Gastroesophageal sphincter (tissue), 4 donors: ENCODE results near the gene EMB. TPM values are rescaled to one million over a fixed set of nuclear protein-coding genes. Genes with fewer than 3 reads are reported as not detected.
"Not testable (repeated sequence)": the region's sequence is repeated elsewhere in the genome, so short reads cannot be mapped to it uniquely, and the experiment has no call there.

Experiments
- ATAC-seq: fragments of 150-250 bp; one replicate; pipeline ENCODE4 v1.9.1; 2016; ENCODE audit warnings: mild to moderate bottlenecking, moderate library complexity
- H3K27ac ChIP-seq, 4 donors: fragments of 200-600 bp; sonication (generic) in 3 of 4; 1 replicate in 3 of 4; 2 replicates in 1 of 4; pipeline ENCODE4 v1.5.1; 2016 to 2019
- H3K27me3 ChIP-seq: fragments of 200-600 bp; sonication (generic); one replicate; pipeline ENCODE4 v1.5.1; 2019
- H3K36me3 ChIP-seq, 2 donors: fragments of 200-600 bp; sonication (generic); one replicate each; pipeline ENCODE4 v1.5.1; 2019; ENCODE audit warnings: control low read depth in 1 of 2
- H3K4me1 ChIP-seq, 3 donors: fragments of 200-600 bp; sonication (generic); 1 replicate in 2 of 3; 2 replicates in 1 of 3; pipeline ENCODE4 v1.5.1; 2016 to 2019; ENCODE audit warnings: control low read depth in 2 of 3
- H3K4me3 ChIP-seq, 2 donors: fragments of 200-600 bp; sonication (generic); one replicate each; pipeline ENCODE4 v1.5.1; 2019; ENCODE audit warnings: mild to moderate bottlenecking in 1 of 2, moderate library complexity in 1 of 2
- H3K9me3 ChIP-seq, 3 donors: fragments of 200-600 bp; sonication (generic); one replicate each; pipeline ENCODE4 v1.5.1; 2017 to 2019; ENCODE audit warnings: control low read depth in 2 of 3
- EP300 ChIP-seq: sonication (generic); formaldehyde crosslinking; IDR thresholded peaks from one replicate; pipeline ENCODE4 v1.6.1; 2017; ENCODE audit warnings: antibody characterized with exemption, mild to moderate bottlenecking
- POLR2A ChIP-seq, 2 donors: fragments of 450-650 bp; IDR thresholded peaks; one replicate each; pipeline ENCODE4 v1.6.1; 2017; ENCODE audit warnings: antibody characterized with exemption in 2 of 2, mild to moderate bottlenecking in 2 of 2, moderate library complexity in 1 of 2
- POLR2AphosphoS5 ChIP-seq: sonication (generic); formaldehyde crosslinking; IDR thresholded peaks from one replicate; pipeline ENCODE4 v1.6.1; 2017; ENCODE audit warnings: antibody characterized with exemption
- WGBS, 2 donors: methylation state at CpG; one replicate each; pipeline ENCODE4 v1.1.5; 2018; ENCODE audit warnings: low coverage in 1 of 2; 5-methylcytosine and 5-hydroxymethylcytosine counted together
- total RNA-seq, 4 donors: library from RNA; depleted of rRNA; stranded (reverse); fragments of >200 nt; gene quantifications; one replicate each; pipeline ENCODE4 v1.1.0, GENCODE V29; 2016
- TF ChIP-seq, protein P1 (sequence below), 4 experiments: fragments of 200-600 bp in 2 of 4; fragments of 450-650 bp in 2 of 4; sonication (generic) in 1 of 4; IDR thresholded peaks; one replicate each; pipeline ENCODE4 v1.5.1; 2017 to 2019; ENCODE audit warnings: antibody characterized with exemption in 4 of 4, mild to moderate bottlenecking in 2 of 4, moderate library complexity in 2 of 4

EMB gene
- total RNA-seq, 4 donors from 2014 or later, result 5.2 to 31.2 (median 15.3) TPM

DNA sequence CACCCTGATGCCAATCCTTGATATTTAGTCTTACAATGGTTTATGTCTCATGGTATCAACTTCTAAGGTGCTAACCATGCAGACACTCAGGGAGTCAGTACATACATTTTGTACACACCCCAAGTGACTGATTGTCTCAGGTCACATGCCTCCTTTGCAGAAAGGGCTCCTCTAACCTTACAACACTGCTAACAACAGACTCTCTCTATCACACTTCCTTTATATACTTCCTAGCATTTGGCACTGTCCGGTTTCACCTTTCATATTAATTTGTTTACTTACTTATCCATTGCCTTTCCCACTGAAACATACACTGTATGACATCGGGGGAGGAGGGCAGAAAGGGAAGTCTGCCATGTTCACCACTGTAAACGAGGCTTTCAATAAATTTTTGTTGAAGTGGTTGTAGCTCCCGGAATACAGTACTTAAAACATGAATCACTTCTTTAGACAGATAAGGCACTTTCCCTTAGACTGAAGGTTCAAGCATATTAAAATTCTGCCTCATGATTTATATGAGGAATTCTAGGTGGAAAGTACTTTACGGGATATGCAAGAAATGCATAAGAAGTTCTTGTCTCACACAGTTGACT lies 20.6 kb downstream of the EMB start:
- H3K27me3 ChIP-seq, result no peaks in the 10 kb centered on the region
- no peak overlapping the region for H3K4me3 ChIP-seq
- TF ChIP-seq EP300, result no peak
- no peak for TF ChIP-seq POLR2A (IDR thresholded peaks at IDR 0.05)
- TF ChIP-seq, protein P1, sequence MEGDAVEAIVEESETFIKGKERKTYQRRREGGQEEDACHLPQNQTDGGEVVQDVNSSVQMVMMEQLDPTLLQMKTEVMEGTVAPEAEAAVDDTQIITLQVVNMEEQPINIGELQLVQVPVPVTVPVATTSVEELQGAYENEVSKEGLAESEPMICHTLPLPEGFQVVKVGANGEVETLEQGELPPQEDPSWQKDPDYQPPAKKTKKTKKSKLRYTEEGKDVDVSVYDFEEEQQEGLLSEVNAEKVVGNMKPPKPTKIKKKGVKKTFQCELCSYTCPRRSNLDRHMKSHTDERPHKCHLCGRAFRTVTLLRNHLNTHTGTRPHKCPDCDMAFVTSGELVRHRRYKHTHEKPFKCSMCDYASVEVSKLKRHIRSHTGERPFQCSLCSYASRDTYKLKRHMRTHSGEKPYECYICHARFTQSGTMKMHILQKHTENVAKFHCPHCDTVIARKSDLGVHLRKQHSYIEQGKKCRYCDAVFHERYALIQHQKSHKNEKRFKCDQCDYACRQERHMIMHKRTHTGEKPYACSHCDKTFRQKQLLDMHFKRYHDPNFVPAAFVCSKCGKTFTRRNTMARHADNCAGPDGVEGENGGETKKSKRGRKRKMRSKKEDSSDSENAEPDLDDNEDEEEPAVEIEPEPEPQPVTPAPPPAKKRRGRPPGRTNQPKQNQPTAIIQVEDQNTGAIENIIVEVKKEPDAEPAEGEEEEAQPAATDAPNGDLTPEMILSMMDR (IDR thresholded peaks at IDR 0.05), result no peak
- no peak for TF ChIP-seq POLR2AphosphoS5
- no peaks in the 10 kb centered on the region for H3K4me1 ChIP-seq
- no peaks in the 10 kb centered on the region for H3K36me3 ChIP-seq
- WGBS, 2 donors, result 68 to 93% methylated on average over 3 to 5 of the region's 5 CpGs
- no peaks in the 10 kb centered on the region for H3K9me3 ChIP-seq
- H3K27ac ChIP-seq, result no peak overlapping the region
- no peak for ATAC-seq

- not testable (repeated sequence) for H3K4me3 ChIP-seq, H3K27me3 ChIP-seq, H3K9me3 ChIP-seq, H3K4me1 ChIP-seq, ATAC-seq, H3K36me3 ChIP-seq, H3K27ac ChIP-seq
- WGBS, 2 donors, result 73 to 93% methylated on average over 4 to 5 of the region's 6 CpGs
These were observed 21.4 kb downstream of the EMB start for GRCh38 chr5:50419656-50420055.

DNA sequence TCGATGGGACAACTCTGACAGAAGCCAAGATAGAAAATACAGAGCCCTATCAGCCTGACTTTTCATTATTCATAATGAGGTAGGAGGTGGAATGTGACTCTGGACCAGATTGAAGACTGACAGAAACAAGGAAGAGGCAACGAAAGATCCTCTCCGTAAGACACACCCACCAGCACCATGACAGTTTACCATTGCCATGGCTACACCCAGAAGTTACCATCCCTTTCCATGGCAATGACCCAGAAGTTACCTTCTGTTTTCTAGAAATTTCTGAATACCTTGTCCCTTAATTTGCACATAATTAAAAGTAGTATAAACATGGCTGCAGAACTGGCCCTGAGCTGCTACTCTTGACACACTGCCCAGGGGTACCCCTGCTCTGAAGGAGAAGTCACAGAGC lies 24.5 kb downstream of the EMB start:
- not testable (repeated sequence) for H3K9me3 ChIP-seq, H3K36me3 ChIP-seq, H3K4me3 ChIP-seq, H3K4me1 ChIP-seq, H3K27me3 ChIP-seq, H3K27ac ChIP-seq, ATAC-seq
- 88 to 100% methylated on average over 1 to 3 of the region's 3 CpGs for WGBS, 2 donors

DNA sequence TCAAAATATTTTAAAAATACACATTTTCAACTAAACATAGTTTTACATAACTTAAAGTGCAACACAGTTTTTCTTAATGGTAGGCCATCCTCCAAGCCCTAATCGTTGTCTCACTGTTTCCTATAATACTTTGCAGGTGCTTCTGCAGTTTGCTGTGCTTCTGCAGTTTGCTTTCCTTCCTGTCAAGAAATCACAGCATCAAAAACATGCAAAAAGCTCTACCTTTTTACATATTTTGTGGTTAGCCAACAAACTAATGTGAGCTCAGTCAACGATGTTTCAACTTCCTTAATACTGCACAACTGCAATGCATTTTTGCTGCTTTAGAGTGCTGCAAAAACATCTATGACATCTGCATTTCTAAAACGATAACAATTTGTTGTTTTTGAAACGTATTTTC lies 25.2 kb downstream of the EMB start:
- H3K36me3 ChIP-seq, result no peaks in the 10 kb centered on the region
- H3K4me3 ChIP-seq, result no peak overlapping the region
- ATAC-seq, result no peak
- no peaks in the 10 kb centered on the region for H3K4me1 ChIP-seq
- no peaks in the 10 kb centered on the region for H3K27me3 ChIP-seq
- H3K27ac ChIP-seq, result no peak overlapping the region
- WGBS, 2 donors, result 64 to 67% methylated on average over 4 of the region's 4 CpGs
- H3K9me3 ChIP-seq, result no peaks in the 10 kb centered on the region
- TF ChIP-seq POLR2A (IDR thresholded peaks at IDR 0.05) (no peak), EP300 (no peak), POLR2AphosphoS5 (no peak)
- TF ChIP-seq, protein P1 (IDR thresholded peaks at IDR 0.05), result no peak

DNA sequence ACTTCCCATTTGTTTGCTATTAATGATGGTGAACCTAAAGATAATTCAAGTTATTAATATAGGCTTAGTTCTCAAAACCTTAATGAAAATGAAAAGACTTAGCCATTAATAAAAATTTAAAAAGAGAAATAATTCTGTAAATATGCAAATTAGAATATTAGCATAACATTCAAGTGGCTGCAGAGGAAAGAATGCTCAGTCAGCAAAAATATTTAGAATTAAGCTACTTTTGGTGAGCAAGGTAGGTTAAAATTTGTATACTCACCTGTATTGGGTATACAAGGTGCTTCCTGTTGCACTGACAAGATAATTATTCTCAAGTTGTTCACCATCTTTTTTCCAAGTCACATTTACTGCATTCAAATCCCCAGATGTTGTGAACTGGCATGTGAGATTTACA lies 30.2 kb downstream of the EMB start:
- not testable (repeated sequence) for H3K9me3 ChIP-seq, ATAC-seq, H3K4me1 ChIP-seq, H3K27me3 ChIP-seq, H3K36me3 ChIP-seq, H3K4me3 ChIP-seq, H3K27ac ChIP-seq

GRCh38 chr5:50406877-50407276 lies 34.2 kb downstream of the EMB start:
- no peak for ATAC-seq
- Histone ChIP-seq H3K9me3 (no peaks in the 10 kb centered on the region), H3K4me1 (no peaks in the 10 kb centered on the region), H3K4me3 (no peak overlapping the region), H3K36me3 (no peaks in the 10 kb centered on the region), H3K27me3 (no peaks in the 10 kb centered on the region), H3K27ac (no peak overlapping the region)
- TF ChIP-seq POLR2AphosphoS5 (no peak), EP300 (no peak), POLR2A (IDR thresholded peaks at IDR 0.05) (no peak)
- TF ChIP-seq, protein P1 (IDR thresholded peaks at IDR 0.05), result no peak
- 82 to 100% methylated on average over 1 of the region's 1 CpG for WGBS, 2 donors

GRCh38 chr5:50401336-50401735 lies 39.8 kb downstream of the EMB start:
- Histone ChIP-seq H3K27ac (no peak overlapping the region), H3K36me3 (no peaks in the 10 kb centered on the region), H3K9me3 (no peaks in the 10 kb centered on the region), H3K27me3 (no peaks in the 10 kb centered on the region), H3K4me3 (no peak overlapping the region), H3K4me1 (no peaks in the 10 kb centered on the region)
- 47 to 58% methylated on average over 3 of the region's 3 CpGs for WGBS, 2 donors
- TF ChIP-seq, protein P1 (IDR thresholded peaks at IDR 0.05), result no peak
- TF ChIP-seq POLR2A (IDR thresholded peaks at IDR 0.05) (no peak), POLR2AphosphoS5 (no peak), EP300 (no peak)
- no peak for ATAC-seq

GRCh38 chr5:50393925-50394609 lies 47.0 kb downstream of the EMB start:
- not testable (repeated sequence) for H3K27ac ChIP-seq, ATAC-seq, H3K27me3 ChIP-seq, H3K4me1 ChIP-seq, H3K4me3 ChIP-seq, H3K36me3 ChIP-seq, H3K9me3 ChIP-seq
- 35 to 74% methylated on average over 2 of the region's 2 CpGs for WGBS, 2 donors

DNA sequence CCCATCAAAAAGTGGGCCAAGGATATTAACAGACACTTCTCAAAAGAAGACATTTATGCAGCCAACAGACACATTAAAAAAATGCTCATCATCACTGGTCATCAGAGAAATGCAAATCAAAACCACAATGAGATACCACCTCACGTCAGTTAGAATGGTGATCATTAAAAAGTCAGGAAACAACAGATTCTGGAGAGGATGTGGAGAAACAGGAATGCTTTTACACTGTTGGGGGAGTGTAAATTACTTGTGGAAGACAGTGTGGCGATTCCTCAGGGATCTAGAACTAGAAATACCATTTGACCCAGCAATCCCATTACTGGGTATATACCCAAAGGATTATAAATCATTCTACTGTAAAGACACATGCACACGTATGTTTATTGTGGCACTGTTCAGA lies 48.8 kb downstream of the EMB start:
- not testable (repeated sequence) for H3K27ac ChIP-seq, H3K9me3 ChIP-seq, H3K36me3 ChIP-seq, H3K4me1 ChIP-seq, ATAC-seq, H3K4me3 ChIP-seq, H3K27me3 ChIP-seq
- WGBS, 2 donors, result 71% methylated on average over 3 of the region's 3 CpGs
